GM19328 (cell line): ENCODE results near the gene LSS.

Source experiments
- ATAC-seq: cut with Tn5 transposase; IDR thresholded peaks from one replicate; pipeline ENCODE4 v1.9.1; 2021; ENCODE audit warnings: mild to moderate bottlenecking, moderate library complexity; ENCODE audit not compliant: unreplicated experiment

The LSS gene

DNA sequence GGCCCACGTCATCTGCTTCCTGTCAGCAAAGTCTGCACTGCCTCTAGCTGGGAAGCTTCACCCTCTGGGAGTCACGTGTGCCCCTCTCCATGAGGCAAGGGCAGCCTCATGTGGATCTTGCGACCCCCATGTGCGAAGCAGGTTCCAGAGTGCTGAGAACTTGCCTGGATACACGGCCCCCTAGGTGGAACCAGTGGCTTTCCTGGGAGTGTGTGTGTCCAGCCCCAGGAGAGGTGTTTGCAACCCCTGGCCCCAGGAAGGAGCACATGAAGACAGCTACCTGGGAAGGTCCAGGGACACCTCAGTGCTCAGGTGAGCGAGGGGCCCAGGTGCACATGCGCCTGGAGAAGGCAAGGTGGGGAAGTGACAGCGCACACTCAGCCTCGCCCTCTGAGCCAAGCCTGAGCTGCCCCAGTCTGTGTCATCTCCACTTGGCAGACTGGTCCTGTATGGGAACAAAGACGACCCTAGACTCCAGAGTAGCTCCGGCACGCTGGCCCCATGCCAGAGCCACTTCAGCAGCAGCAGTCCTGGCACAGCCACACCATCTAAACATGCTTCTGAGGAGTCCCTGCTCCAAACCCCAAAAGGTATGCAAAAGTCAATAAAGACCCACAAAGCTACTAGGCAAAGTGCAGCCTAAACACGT, 8.9 kb downstream of the LSS start:
- no peak for ATAC-seq

DNA sequence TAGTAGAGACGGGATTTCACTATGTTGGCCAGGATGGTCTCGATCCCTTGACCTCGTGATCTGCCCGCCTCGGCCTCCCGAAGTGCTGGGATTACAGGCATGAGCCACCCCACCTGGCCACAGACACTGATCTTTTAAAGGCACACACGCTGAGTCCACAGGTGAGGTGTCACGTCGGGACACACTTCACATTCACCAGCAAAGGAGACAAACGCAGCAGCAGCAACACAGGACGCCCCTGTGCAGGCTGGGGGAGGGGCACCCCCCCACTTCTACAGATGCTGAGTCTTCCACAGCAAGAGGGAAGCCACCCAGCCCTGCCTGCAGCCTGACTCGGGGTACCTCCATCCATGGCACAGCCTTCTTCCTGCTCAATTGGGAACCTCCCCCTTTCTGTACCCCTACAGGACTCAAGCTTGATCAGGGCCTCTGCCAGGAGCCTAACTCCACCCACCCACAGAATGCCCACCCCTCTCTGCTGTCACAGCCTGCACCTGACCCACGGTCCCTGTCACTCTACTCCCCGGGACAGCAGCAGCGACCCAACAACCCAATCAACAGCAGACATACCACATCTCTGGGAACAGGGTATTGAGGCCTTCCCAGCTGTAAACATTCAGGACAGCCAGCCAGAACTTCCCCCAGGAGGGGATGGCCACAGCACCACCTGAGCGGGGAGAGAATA, 9.5 kb downstream of the LSS start:
- ATAC-seq, result no peak

DNA sequence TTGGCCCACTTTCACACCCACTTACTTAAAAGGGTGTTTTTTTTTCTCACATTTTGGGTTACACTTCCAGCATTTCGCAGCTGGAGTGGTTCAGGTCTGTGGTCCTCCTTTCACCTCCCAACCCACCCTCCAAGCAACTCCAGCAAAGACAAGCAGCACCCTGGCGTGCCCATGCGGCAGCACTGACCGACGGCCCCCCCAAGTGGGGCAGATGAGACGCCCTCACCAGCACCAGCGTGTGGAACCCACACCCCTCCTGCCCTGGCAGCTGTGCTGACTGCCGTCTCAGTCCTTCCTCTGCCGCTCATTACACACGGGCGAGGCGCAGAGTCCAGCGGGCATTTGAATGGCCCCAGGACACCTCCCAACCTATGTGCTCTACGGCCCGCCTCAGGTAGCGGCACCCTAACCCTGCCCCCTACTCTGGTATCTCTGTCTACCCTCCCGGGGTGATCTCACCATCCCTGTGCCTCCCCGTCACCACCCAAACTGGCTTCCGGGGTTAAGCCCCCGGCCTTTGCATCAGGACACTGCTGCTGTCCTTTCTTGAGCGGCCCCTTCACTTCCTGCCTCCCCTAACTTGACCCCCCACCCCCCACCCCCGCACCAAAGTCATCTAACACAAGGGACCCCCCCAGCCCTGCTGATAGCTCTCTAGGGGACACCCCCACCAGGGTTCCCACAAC, 10.9 kb downstream of the LSS start:
- ATAC-seq, result no peak

DNA sequence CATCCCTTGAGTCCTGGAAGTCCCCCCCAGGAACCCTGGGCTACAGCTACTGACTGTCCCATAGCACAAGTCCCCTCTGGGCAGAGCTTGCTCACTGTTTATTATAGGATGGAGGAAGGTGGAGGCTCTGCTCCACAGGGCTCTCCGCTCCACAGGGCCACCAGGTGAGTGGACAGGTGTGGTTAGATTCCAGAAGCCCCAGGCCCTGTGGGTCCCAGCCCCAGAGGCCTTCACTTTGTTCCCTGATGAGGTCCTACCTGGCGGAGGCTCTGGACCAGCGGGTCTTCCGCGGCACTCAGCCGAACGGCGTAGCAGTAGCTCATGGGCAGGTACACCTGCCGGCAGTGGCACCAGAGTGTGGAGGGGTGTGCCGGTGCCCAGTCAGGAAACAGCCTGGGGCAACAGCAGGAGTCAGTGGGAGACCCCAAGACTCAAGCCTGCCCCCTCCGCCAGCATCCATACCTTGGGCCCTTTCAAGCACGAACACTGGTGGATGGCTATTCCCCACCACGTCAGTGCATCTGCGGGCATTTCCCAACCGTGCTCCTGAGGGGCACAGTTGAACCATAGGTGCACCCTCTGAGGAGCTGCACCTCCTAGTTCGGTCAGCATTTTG, 12.3 kb downstream of the LSS start:
- no peak for ATAC-seq

DNA sequence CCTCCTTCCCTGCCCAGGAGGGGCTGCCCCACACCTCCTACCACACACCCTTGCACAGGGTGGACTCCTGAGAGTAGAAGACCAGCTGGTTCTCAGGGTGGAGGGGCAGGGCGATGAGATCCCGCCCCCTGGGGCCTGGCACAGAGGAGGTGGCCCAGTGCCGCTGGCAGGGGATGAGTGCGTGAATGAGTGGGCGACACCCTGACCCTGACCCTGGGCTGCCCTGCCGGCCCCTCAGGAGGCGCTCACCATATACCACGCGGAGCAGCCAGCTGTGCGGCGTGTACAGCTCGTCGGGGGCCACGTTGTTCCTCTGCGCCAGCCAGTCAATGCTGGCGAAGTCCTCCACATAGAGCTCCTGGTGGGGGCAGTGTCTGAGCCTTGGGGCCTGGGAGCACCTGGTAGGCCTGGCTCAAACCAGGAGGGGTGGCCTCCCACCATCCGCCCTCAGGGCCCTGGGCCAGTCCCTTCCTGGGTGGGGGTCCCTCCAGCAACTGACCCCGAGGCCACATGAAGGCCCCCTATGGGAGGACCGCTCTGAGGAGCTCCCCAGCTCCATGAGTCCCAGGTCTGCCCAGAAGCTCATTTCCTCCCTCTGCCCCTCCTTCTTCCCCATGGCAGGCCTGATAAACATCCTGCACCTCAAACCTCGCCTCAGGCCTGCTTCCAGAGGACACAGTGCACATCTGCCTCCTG, 13.0 kb downstream of the LSS start:
- ATAC-seq, result no peak

- no peak for ATAC-seq
Observed at GRCh38 chr21:46214478-46215340, 13.9 kb downstream of the LSS start.

- no peak for ATAC-seq
Observed at GRCh38 chr21:46213620-46214286, 14.8 kb downstream of the LSS start.

GRCh38 chr21:46212721-46213484, 15.7 kb downstream of the LSS start:
- ATAC-seq, result no peak

- no peak for ATAC-seq
Observed at GRCh38 chr21:46211786-46212720, 16.5 kb downstream of the LSS start.

DNA sequence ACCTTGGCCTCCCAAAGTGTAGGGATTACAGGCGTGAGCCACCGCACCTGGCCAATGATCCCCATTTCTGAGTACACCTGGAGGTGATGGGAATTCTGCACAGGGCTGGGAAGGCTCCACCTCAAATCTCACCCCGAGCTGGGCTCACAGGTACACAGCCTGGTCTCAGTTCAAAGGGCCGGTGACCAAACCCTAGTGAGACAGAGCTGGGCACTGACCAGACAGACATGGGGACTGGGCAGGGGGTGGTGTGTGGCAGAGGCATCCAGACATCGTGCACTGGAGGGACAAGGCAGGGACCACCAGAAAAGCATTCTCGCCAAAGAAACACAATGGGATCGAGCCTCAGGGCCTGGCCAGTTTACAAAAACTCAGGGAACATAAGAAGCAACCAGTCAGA, 17.2 kb downstream of the LSS start:
- ATAC-seq, result no peak

- no peak for ATAC-seq
Observed at GRCh38 chr21:46210378-46211136, 18.0 kb downstream of the LSS start.

- ATAC-seq, result no peak
Observed at GRCh38 chr21:46208761-46209721, 19.5 kb downstream of the LSS start.

- no peak for ATAC-seq
Observed at GRCh38 chr21:46207920-46208591, 20.5 kb downstream of the LSS start.

GRCh38 chr21:46207006-46207919, 21.3 kb downstream of the LSS start:
- no peak for ATAC-seq
